Activated naive CD4-positive, alpha-beta T cell treated with Interleukin-2 at 50 U/mL for 16 hours (primary cell): Measurements from ENCODE around the gene RARA.
A peak's percentile ranks its signal among the peaks of the same experiment; 100 is the strongest.

Experiments
- DNase-seq: peaks from one replicate; pipeline ENCODE4 v3.0.0-alpha.2; 2020

RARA gene

GRCh38 chr17:40347319-40348135 lies 38.5 kb downstream of the RARA start:
- no peak for DNase-seq

- no peak for DNase-seq
Measured at GRCh38 chr17:40348136-40348504, 39.1 kb downstream of the RARA start.

GRCh38 chr17:40348562-40349476 lies 39.8 kb downstream of the RARA start:
- DNase-seq: no peak

- DNase-seq: no peak
Measured at GRCh38 chr17:40349477-40349894, 40.5 kb downstream of the RARA start.

GRCh38 chr17:40349895-40350688 lies 41.1 kb downstream of the RARA start:
- no peak for DNase-seq

- DNase-seq: no peak
Measured at GRCh38 chr17:40350689-40351358, 41.8 kb downstream of the RARA start.

- no peak for DNase-seq
Measured at GRCh38 chr17:40351359-40352236, 42.6 kb downstream of the RARA start.

- no peak for DNase-seq
Measured at GRCh38 chr17:40352237-40352778, 43.3 kb downstream of the RARA start.

GRCh38 chr17:40352779-40353394 lies 43.9 kb downstream of the RARA start:
- no peak for DNase-seq

GRCh38 chr17:40354221-40355122 lies 45.5 kb downstream of the RARA start:
- DNase-seq: no peak

GRCh38 chr17:40355123-40355803 lies 46.3 kb downstream of the RARA start:
- peak; percentile 81 for DNase-seq

- no peak for DNase-seq
Measured at GRCh38 chr17:40355804-40356758, 47.1 kb downstream of the RARA start.

GRCh38 chr17:40356990-40357881 lies 48.3 kb downstream of the RARA start:
- DNase-seq: no peak

GRCh38 chr17:40358323-40359038 lies 49.5 kb downstream of the RARA start:
- DNase-seq: peak; percentile 91

GRCh38 chr17:40360091-40360490 lies 51.1 kb downstream of the RARA start:
- no peak for DNase-seq
